GM23338 (cell line): Measurements from ENCODE around the gene KYNU. TPM values are rescaled to one million over a fixed set of nuclear protein-coding genes. Genes with fewer than 3 reads are reported as not detected.
"Not testable (repeated sequence)": the region's sequence is repeated elsewhere in the genome, so short reads cannot be mapped to it uniquely, and the experiment has no call there.

Experiments
- ATAC-seq: fragments of 200-7000 bp; cut with Tn5 transposase; 3 replicates; pipeline ENCODE4 v1.9.1; 2020
- DNase-seq: peaks from one replicate; pipeline ENCODE4 v3.0.0-alpha.2; 2015; ENCODE audit warnings: low spot score
- H2AFZ ChIP-seq: fragments of 200-600 bp; sonication (generic); 2 replicates; pipeline ENCODE4 v1.8.0; 2016; ENCODE audit warnings: antibody characterized with exemption, mild to moderate bottlenecking, moderate library complexity
- H3F3A ChIP-seq: fragments of 200-600 bp; sonication (generic); replicated peaks from 2 replicates; pipeline ENCODE4 v1.8.0; 2017; ENCODE audit warnings: antibody characterized with exemption, mixed run types, low read depth
- H3K27ac ChIP-seq: fragments of 200-600 bp; sonication (generic); 2 replicates; pipeline ENCODE4 v1.6.1; 2016; ENCODE audit warnings: low read depth
- H3K27me3 ChIP-seq: fragments of 200-600 bp; sonication (generic); 2 replicates; pipeline ENCODE4 v1.8.0; 2016; ENCODE audit warnings: mild to moderate bottlenecking, mixed run types, moderate library complexity; ENCODE audit not compliant: insufficient read depth
- H3K36me3 ChIP-seq: fragments of 200-600 bp; sonication (generic); 2 replicates; pipeline ENCODE4 v1.8.0; 2016; ENCODE audit warnings: mild to moderate bottlenecking; ENCODE audit not compliant: insufficient read depth
- H3K4me1 ChIP-seq: fragments of 200-600 bp; sonication (generic); 2 replicates; pipeline ENCODE4 v1.8.0; 2016; ENCODE audit warnings: mild to moderate bottlenecking, moderate library complexity; ENCODE audit not compliant: insufficient read depth
- H3K4me2 ChIP-seq: fragments of 200-600 bp; sonication (generic); 2 replicates; pipeline ENCODE4 v1.7.1; 2017; ENCODE audit warnings: mixed run types
- H3K4me3 ChIP-seq: fragments of 200-600 bp; sonication (generic); 2 replicates; pipeline ENCODE4 v1.6.1; 2016; ENCODE audit warnings: mixed run types
- H3K79me2 ChIP-seq: fragments of 200-600 bp; sonication (generic); replicated peaks from 2 replicates; pipeline ENCODE4 v1.8.0; 2017; ENCODE audit warnings: mild to moderate bottlenecking; ENCODE audit not compliant: insufficient read depth
- H3K9me2 ChIP-seq: fragments of 200-600 bp; sonication (generic); 2 replicates; pipeline ENCODE4 v1.8.0; 2017; ENCODE audit not compliant: insufficient read depth
- H4K20me1 ChIP-seq: fragments of 200-600 bp; sonication (generic); replicated peaks from 2 replicates; pipeline ENCODE4 v1.8.0; 2017; ENCODE audit warnings: mild to moderate bottlenecking; ENCODE audit not compliant: insufficient read depth
- H3K27ac Mint-ChIP-seq: 2 replicates; pipeline ENCODE4 v1.8.0; 2020; ENCODE audit warnings: inconsistent platforms, mild to moderate bottlenecking, moderate library complexity, mixed read lengths
- H3K27me3 Mint-ChIP-seq: 3 replicates; pipeline ENCODE4 v1.8.0; 2022; ENCODE audit warnings: low read depth, mild to moderate bottlenecking, moderate library complexity, mixed read lengths, inconsistent platforms; ENCODE audit not compliant: insufficient read depth, poor library complexity
- H3K36me3 Mint-ChIP-seq: 3 replicates; pipeline ENCODE4 v1.8.0; 2021; ENCODE audit warnings: low read depth, mild to moderate bottlenecking, inconsistent platforms, moderate library complexity, mixed read lengths
- H3K4me1 Mint-ChIP-seq: 3 replicates; pipeline ENCODE4 v1.8.0; 2020; ENCODE audit warnings: mild to moderate bottlenecking, inconsistent platforms, mixed read lengths
- H3K4me3 Mint-ChIP-seq: 3 replicates; pipeline ENCODE4 v1.8.0; 2021; ENCODE audit warnings: moderate library complexity, mild to moderate bottlenecking, inconsistent platforms, mixed read lengths
- H3K9me3 Mint-ChIP-seq: 3 replicates; pipeline ENCODE4 v1.8.0; 2020; ENCODE audit warnings: moderate library complexity, mild to moderate bottlenecking, inconsistent platforms, mixed read lengths
- CTCF ChIP-seq, 2 experiments: fragments of 200-600 bp in 1 of 2; sonication (generic) in 1 of 2; conservative IDR thresholded peaks; 2 replicates each; pipeline versions ENCODE4 v1.5.1 to v1.6.1; 2016 to 2017; ENCODE audit warnings: antibody characterized with exemption in 2 of 2, low read depth in 2 of 2, mild to moderate bottlenecking in 2 of 2, moderate library complexity in 1 of 2
- ETS1 ChIP-seq: IDR thresholded peaks from 2 replicates; pipeline ENCODE4 v1.6.1; 2016; ENCODE audit warnings: antibody characterized with exemption
- REST ChIP-seq: IDR thresholded peaks from one replicate; pipeline ENCODE4 v1.6.1; 2018; ENCODE audit warnings: antibody characterized with exemption; ENCODE audit not compliant: unreplicated experiment
- polyA plus RNA-seq: library from polyadenylated mRNA; unstranded; fragments of >200 nt; fragmentation: Nextera tagmentation; extraction: Ambion mirVana; gene quantifications from 2 replicates; pipeline ENCODE4 v1.2.1, GENCODE V29; 2016
- total RNA-seq: library from RNA; depleted of rRNA; stranded (reverse); fragments of >200 nt; shearing (Covaris generic); gene quantifications from 2 replicates; pipeline ENCODE4 v1.2.3, GENCODE V29; 2014

Gene KYNU
- total and polyA plus RNA-seq, 2 experiments from 2014 or later, result 0.03 to 0.21 TPM

- no peak for TF ChIP-seq ETS1
- TF ChIP-seq CTCF (conservative IDR thresholded peaks at IDR 0.05; ENCODE audit: low read depth in 2 of 2), result no peak
- TF ChIP-seq REST, result no peak
These were observed 69.5 kb downstream of the KYNU start (continued) for GRCh38 chr2:142946941-142947340.

GRCh38 chr2:142948723-142949122, 71.3 kb downstream of the KYNU start:
- not testable (repeated sequence) for H2AFZ ChIP-seq, H3K79me2 ChIP-seq, H3K4me3 Mint-ChIP-seq, DNase-seq, H3K4me1 ChIP-seq, H3F3A ChIP-seq, H3K4me1 Mint-ChIP-seq, H3K36me3 ChIP-seq, H3K27ac Mint-ChIP-seq, ATAC-seq, H3K9me2 ChIP-seq, H3K27ac ChIP-seq, H3K4me3 ChIP-seq, H3K27me3 ChIP-seq, H3K27me3 Mint-ChIP-seq, H3K4me2 ChIP-seq, H4K20me1 ChIP-seq
- H3K9me3 Mint-ChIP-seq, result peaks cover 31% of the 10 kb centered on the region
- H3K36me3 Mint-ChIP-seq, result peaks cover 26% of the 10 kb centered on the region

- not testable (repeated sequence) for ATAC-seq, H3F3A ChIP-seq, H3K9me2 ChIP-seq, H3K27me3 Mint-ChIP-seq, H3K4me3 ChIP-seq, DNase-seq, H3K36me3 ChIP-seq, H3K4me2 ChIP-seq, H3K27ac ChIP-seq, H3K27ac Mint-ChIP-seq, H3K27me3 ChIP-seq, H2AFZ ChIP-seq, H3K4me1 Mint-ChIP-seq, H4K20me1 ChIP-seq, H3K79me2 ChIP-seq, H3K4me3 Mint-ChIP-seq, H3K4me1 ChIP-seq
- Mint-ChIP-seq H3K9me3 (peaks cover 31% of the 10 kb centered on the region), H3K36me3 (peaks cover 26% of the 10 kb centered on the region)
These were observed 72.9 kb downstream of the KYNU start for GRCh38 chr2:142950323-142950722.
